Endodermal cell (in vitro differentiated cells): ENCODE data around the gene SRRM1. TPM values are rescaled to one million over a fixed set of nuclear protein-coding genes. Genes with fewer than 3 reads are reported as not detected.

ENCODE experiments used
- DNase-seq: peaks from one replicate; pipeline ENCODE4 v3.0.0-alpha.2; 2017
- H3K27ac ChIP-seq: 2 replicates; pipeline ENCODE4 v1.5.1; 2013; ENCODE audit warnings: mild to moderate bottlenecking, low read depth, low read length, moderate library complexity
- H3K27me3 ChIP-seq: 2 replicates; pipeline ENCODE4 v1.6.1; 2013; ENCODE audit warnings: mild to moderate bottlenecking, low read length, moderate library complexity; ENCODE audit not compliant: insufficient read depth, control insufficient read depth, poor library complexity, severe bottlenecking
- H3K36me3 ChIP-seq: 2 replicates; pipeline ENCODE4 v1.7.0; 2013; ENCODE audit warnings: mild to moderate bottlenecking, low read length, moderate library complexity; ENCODE audit not compliant: control insufficient read depth, insufficient read depth
- H3K4me1 ChIP-seq: one replicate; pipeline ENCODE4 v1.7.0; 2013; ENCODE audit warnings: low read length; ENCODE audit not compliant: control insufficient read depth, insufficient read depth
- H3K4me3 ChIP-seq: 2 replicates; pipeline ENCODE4 v1.5.1; 2013; ENCODE audit warnings: mild to moderate bottlenecking, low read length, moderate library complexity
- H3K9ac ChIP-seq: 2 replicates; pipeline ENCODE4 v1.6.1; 2013; ENCODE audit warnings: mild to moderate bottlenecking, low read length, moderate library complexity; ENCODE audit not compliant: poor library complexity, severe bottlenecking; ENCODE audit errors: extremely low read depth
- H3K9me3 ChIP-seq: 2 replicates; pipeline ENCODE4 v1.6.1; 2013; ENCODE audit warnings: mild to moderate bottlenecking, low read length, moderate library complexity; ENCODE audit not compliant: control insufficient read depth
- H3K27ac Mint-ChIP-seq: 2 replicates; pipeline ENCODE4 v1.8.0; 2020; ENCODE audit warnings: mixed read lengths
- H3K27me3 Mint-ChIP-seq: 2 replicates; pipeline ENCODE4 v1.8.0; 2021; ENCODE audit warnings: mild to moderate bottlenecking, mixed read lengths; ENCODE audit not compliant: insufficient read depth
- H3K36me3 Mint-ChIP-seq: 2 replicates; pipeline ENCODE4 v1.8.0; 2020; ENCODE audit warnings: low read depth, mixed read lengths
- H3K4me1 Mint-ChIP-seq: 2 replicates; pipeline ENCODE4 v1.8.0; 2020; ENCODE audit warnings: mixed read lengths
- H3K4me3 Mint-ChIP-seq: 2 replicates; pipeline ENCODE4 v1.8.0; 2020; ENCODE audit warnings: mild to moderate bottlenecking, moderate library complexity, mixed read lengths
- H3K9me3 Mint-ChIP-seq: 2 replicates; pipeline ENCODE4 v1.8.0; 2020; ENCODE audit warnings: mild to moderate bottlenecking, mixed read lengths
- WGBS, 2 experiments: methylation state at CpG; one replicate each; pipeline versions ENCODE4 v1.1.5 to v1.1.7; 2013; ENCODE audit warnings: missing lambda C conversion rate in 2 of 2, mixed read lengths in 1 of 2; ENCODE audit not compliant: insufficient coverage in 1 of 2, insufficient read length in 1 of 2; 5-methylcytosine and 5-hydroxymethylcytosine counted together
- total RNA-seq, 2 donors: library from RNA; stranded (reverse); fragmentation: NEBNext Ultra II Directional in 1 of 2; extraction: Animal tissue kit (Norgen Biotek cat#: 25700) in 1 of 2; gene quantifications; 2 replicates in 1 of 2; 3 replicates in 1 of 2; pipeline ENCODE4 v1.2.1, GENCODE V29; 2021
- TF ChIP-seq, protein P1 (sequence below): fragments of 200-600 bp; sonication (generic); conservative IDR thresholded peaks from 2 replicates; pipeline ENCODE4 v1.5.0; 2021; ENCODE audit warnings: antibody characterized with exemption, mild to moderate bottlenecking

SRRM1 gene
- total RNA-seq, 2 donors from 2014 or later: 233 to 293 TPM

DNA sequence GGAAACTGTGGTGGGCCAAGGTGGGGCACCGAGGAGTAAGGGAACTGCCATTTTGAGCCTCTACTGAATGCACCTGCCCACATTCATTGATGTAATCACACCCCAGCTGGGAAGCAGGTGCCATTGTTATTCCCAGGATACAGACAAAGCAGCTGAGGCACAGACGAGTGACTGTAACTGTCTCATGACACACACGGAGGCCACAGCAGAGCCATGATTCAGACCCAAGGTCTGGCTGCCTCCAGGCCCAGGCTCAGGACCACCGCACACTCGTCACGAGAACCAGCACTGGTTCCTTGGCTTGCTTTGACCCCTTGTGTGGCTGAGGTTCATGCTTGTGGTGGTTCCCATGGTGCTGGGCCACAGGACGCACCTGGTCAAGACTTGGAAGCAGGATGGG, 56.5 kb downstream of the SRRM1 start:
- peaks cover 9% of the 10 kb centered on the region for H3K9me3 Mint-ChIP-seq
- TF ChIP-seq, protein P1, sequence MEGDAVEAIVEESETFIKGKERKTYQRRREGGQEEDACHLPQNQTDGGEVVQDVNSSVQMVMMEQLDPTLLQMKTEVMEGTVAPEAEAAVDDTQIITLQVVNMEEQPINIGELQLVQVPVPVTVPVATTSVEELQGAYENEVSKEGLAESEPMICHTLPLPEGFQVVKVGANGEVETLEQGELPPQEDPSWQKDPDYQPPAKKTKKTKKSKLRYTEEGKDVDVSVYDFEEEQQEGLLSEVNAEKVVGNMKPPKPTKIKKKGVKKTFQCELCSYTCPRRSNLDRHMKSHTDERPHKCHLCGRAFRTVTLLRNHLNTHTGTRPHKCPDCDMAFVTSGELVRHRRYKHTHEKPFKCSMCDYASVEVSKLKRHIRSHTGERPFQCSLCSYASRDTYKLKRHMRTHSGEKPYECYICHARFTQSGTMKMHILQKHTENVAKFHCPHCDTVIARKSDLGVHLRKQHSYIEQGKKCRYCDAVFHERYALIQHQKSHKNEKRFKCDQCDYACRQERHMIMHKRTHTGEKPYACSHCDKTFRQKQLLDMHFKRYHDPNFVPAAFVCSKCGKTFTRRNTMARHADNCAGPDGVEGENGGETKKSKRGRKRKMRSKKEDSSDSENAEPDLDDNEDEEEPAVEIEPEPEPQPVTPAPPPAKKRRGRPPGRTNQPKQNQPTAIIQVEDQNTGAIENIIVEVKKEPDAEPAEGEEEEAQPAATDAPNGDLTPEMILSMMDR: no peak
- H3K27me3 Mint-ChIP-seq: no peaks in the 10 kb centered on the region
- no peak overlapping the region for H3K4me3 Mint-ChIP-seq
- Histone ChIP-seq H3K9me3 (no peaks in the 10 kb centered on the region), H3K27ac (no peak overlapping the region), H3K4me1 (no peaks in the 10 kb centered on the region), H3K36me3 (no peaks in the 10 kb centered on the region), H3K27me3 (no peaks in the 10 kb centered on the region), H3K4me3 (no peak overlapping the region), H3K9ac (no peak overlapping the region)
- no peaks in the 10 kb centered on the region for H3K36me3 Mint-ChIP-seq
- 91 to 95% methylated on average over 4 to 7 of the region's 7 CpGs for WGBS, 2 experiments
- H3K27ac Mint-ChIP-seq: no peak overlapping the region
- DNase-seq: no peak
- H3K4me1 Mint-ChIP-seq: peaks cover 12% of the 10 kb centered on the region

DNA sequence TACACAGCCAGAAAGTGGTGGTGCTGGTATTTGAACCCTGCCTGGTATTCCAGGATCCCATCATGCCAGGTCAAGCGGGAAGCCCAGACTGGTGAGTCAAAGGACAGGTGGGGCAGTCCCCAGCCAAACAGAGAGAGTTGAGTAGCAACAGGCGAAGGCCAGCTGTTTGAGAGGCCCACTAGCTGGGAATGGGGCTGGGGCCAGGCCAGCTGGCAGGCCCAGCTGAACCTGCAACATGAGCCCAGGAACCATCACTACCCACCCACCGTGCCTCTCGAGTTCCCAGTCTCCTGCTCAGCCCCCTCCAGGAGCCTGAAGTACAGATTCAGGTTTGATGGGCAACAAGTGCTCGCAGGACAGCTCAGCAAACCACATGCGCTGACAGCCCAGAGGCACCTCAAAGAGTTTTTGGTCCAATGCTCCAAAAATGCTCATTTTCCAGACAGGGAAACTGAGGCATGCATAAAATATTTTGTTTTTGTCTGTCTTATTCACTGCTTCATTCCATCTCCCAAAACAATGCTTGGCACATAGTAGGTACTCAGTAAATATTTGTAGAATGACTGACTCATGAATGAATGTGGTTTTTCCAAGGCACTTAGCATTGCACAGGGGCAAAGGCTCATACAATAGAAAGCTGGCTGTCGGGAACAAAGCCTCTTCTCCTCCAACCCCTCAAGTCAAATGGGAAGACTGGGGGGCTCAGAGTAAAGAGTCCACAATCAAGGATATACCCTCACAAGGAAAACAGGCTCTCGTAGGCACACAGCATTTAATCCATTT, 59.6 kb downstream of the SRRM1 start:
- Mint-ChIP-seq H3K4me3 (no peak overlapping the region), H3K27me3 (no peaks in the 10 kb centered on the region), H3K4me1 (peaks cover 12% of the 10 kb centered on the region), H3K36me3 (no peaks in the 10 kb centered on the region), H3K9me3 (peaks cover 3% of the 10 kb centered on the region), H3K27ac (no peak overlapping the region)
- no peak overlapping the region for H3K4me3 ChIP-seq
- no peak for DNase-seq
- no peaks in the 10 kb centered on the region for H3K9me3 ChIP-seq
- no peaks in the 10 kb centered on the region for H3K27me3 ChIP-seq
- 84 to 87% methylated on average over 6 to 8 of the region's 8 CpGs for WGBS, 2 experiments
- H3K9ac ChIP-seq: no peak overlapping the region
- H3K4me1 ChIP-seq: no peaks in the 10 kb centered on the region
- no peak overlapping the region for H3K27ac ChIP-seq
- TF ChIP-seq, protein P1: no peak
- H3K36me3 ChIP-seq: no peaks in the 10 kb centered on the region

DNA sequence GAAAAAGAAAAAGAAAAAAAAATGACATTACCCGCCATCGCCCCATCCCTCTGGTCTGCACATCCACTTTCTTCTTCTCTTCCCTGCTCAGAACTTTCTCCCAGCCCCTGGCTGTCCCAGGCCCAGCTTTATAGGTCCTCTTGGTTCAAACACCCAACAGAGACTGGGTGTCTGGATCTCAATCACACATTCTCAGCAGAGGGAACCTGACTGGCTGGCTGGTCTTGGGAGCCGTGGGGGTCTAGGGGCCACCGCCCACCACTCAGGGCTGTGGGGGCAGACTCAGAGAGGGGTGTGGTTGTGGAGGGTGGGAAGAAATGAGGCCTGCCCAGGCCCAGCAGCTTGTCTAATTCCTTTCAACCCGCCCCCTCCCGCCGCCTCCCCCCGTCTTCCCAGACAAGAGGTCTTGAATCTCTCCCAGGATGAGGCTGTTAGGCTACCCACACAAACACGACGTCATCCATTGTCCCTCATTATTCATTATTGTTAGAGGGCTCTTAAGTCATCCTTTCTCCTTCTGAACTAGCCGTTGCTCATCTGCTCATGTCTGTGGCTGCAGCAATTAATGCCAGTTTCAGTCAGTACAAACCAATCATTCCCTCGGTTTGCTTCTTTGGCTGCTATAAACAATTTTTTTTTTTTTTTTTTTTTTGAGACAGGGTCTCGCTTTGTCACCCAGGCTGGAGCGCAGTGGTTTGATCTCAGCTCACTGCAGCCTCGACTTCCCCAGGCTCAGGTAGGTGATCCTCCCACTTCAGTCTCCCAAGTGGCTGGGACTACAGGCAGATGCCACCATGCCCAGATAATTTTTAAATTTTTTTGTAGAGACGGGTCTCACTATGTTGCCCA, 61.5 kb downstream of the SRRM1 start:
- TF ChIP-seq, protein P1: no peak
- Histone ChIP-seq H3K4me1 (no peaks in the 10 kb centered on the region), H3K36me3 (no peaks in the 10 kb centered on the region), H3K4me3 (no peak overlapping the region), H3K27ac (peak overlapping the region; percentile 85), H3K9ac (no peak overlapping the region), H3K27me3 (no peaks in the 10 kb centered on the region), H3K9me3 (no peaks in the 10 kb centered on the region)
- Mint-ChIP-seq H3K4me1 (peaks cover 10% of the 10 kb centered on the region), H3K27ac (peak overlapping the region; percentile 68), H3K9me3 (peaks cover 2% of the 10 kb centered on the region), H3K27me3 (no peaks in the 10 kb centered on the region), H3K4me3 (peak overlapping the region; percentile 4), H3K36me3 (no peaks in the 10 kb centered on the region)
- DNase-seq: peak; percentile 75
- WGBS, 2 experiments: 52 to 73% methylated on average over 7 to 16 of the region's 16 CpGs
